GM23338 (cell line): ENCODE results near the gene C8A. TPM values are rescaled to one million over a fixed set of nuclear protein-coding genes. Genes with fewer than 3 reads are reported as not detected.

Experiments
- ATAC-seq: fragments of 200-7000 bp; cut with Tn5 transposase; 3 replicates; pipeline ENCODE4 v1.9.1; 2020
- DNase-seq: peaks from one replicate; pipeline ENCODE4 v3.0.0-alpha.2; 2015; ENCODE audit warnings: low spot score
- H2AFZ ChIP-seq: fragments of 200-600 bp; sonication (generic); 2 replicates; pipeline ENCODE4 v1.8.0; 2016; ENCODE audit warnings: antibody characterized with exemption, mild to moderate bottlenecking, moderate library complexity
- H3F3A ChIP-seq: fragments of 200-600 bp; sonication (generic); replicated peaks from 2 replicates; pipeline ENCODE4 v1.8.0; 2017; ENCODE audit warnings: antibody characterized with exemption, mixed run types, low read depth
- H3K27ac ChIP-seq: fragments of 200-600 bp; sonication (generic); 2 replicates; pipeline ENCODE4 v1.6.1; 2016; ENCODE audit warnings: low read depth
- H3K27me3 ChIP-seq: fragments of 200-600 bp; sonication (generic); 2 replicates; pipeline ENCODE4 v1.8.0; 2016; ENCODE audit warnings: mild to moderate bottlenecking, mixed run types, moderate library complexity; ENCODE audit not compliant: insufficient read depth
- H3K36me3 ChIP-seq: fragments of 200-600 bp; sonication (generic); 2 replicates; pipeline ENCODE4 v1.8.0; 2016; ENCODE audit warnings: mild to moderate bottlenecking; ENCODE audit not compliant: insufficient read depth
- H3K4me1 ChIP-seq: fragments of 200-600 bp; sonication (generic); 2 replicates; pipeline ENCODE4 v1.8.0; 2016; ENCODE audit warnings: mild to moderate bottlenecking, moderate library complexity; ENCODE audit not compliant: insufficient read depth
- H3K4me2 ChIP-seq: fragments of 200-600 bp; sonication (generic); 2 replicates; pipeline ENCODE4 v1.7.1; 2017; ENCODE audit warnings: mixed run types
- H3K4me3 ChIP-seq: fragments of 200-600 bp; sonication (generic); 2 replicates; pipeline ENCODE4 v1.6.1; 2016; ENCODE audit warnings: mixed run types
- H3K79me2 ChIP-seq: fragments of 200-600 bp; sonication (generic); replicated peaks from 2 replicates; pipeline ENCODE4 v1.8.0; 2017; ENCODE audit warnings: mild to moderate bottlenecking; ENCODE audit not compliant: insufficient read depth
- H3K9me2 ChIP-seq: fragments of 200-600 bp; sonication (generic); 2 replicates; pipeline ENCODE4 v1.8.0; 2017; ENCODE audit not compliant: insufficient read depth
- H4K20me1 ChIP-seq: fragments of 200-600 bp; sonication (generic); replicated peaks from 2 replicates; pipeline ENCODE4 v1.8.0; 2017; ENCODE audit warnings: mild to moderate bottlenecking; ENCODE audit not compliant: insufficient read depth
- H3K27ac Mint-ChIP-seq: 2 replicates; pipeline ENCODE4 v1.8.0; 2020; ENCODE audit warnings: inconsistent platforms, mild to moderate bottlenecking, moderate library complexity, mixed read lengths
- H3K27me3 Mint-ChIP-seq: 3 replicates; pipeline ENCODE4 v1.8.0; 2022; ENCODE audit warnings: low read depth, mild to moderate bottlenecking, moderate library complexity, mixed read lengths, inconsistent platforms; ENCODE audit not compliant: insufficient read depth, poor library complexity
- H3K36me3 Mint-ChIP-seq: 3 replicates; pipeline ENCODE4 v1.8.0; 2021; ENCODE audit warnings: low read depth, mild to moderate bottlenecking, inconsistent platforms, moderate library complexity, mixed read lengths
- H3K4me1 Mint-ChIP-seq: 3 replicates; pipeline ENCODE4 v1.8.0; 2020; ENCODE audit warnings: mild to moderate bottlenecking, inconsistent platforms, mixed read lengths
- H3K4me3 Mint-ChIP-seq: 3 replicates; pipeline ENCODE4 v1.8.0; 2021; ENCODE audit warnings: moderate library complexity, mild to moderate bottlenecking, inconsistent platforms, mixed read lengths
- H3K9me3 Mint-ChIP-seq: 3 replicates; pipeline ENCODE4 v1.8.0; 2020; ENCODE audit warnings: moderate library complexity, mild to moderate bottlenecking, inconsistent platforms, mixed read lengths
- EZH2 ChIP-seq: fragments of 200-600 bp; sonication (generic); IDR thresholded peaks from one replicate; pipeline ENCODE4 v1.8.0; 2017; ENCODE audit warnings: antibody characterized with exemption, mild to moderate bottlenecking, low read depth; ENCODE audit not compliant: unreplicated experiment
- EZH2phosphoT487 ChIP-seq: fragments of 200-600 bp; sonication (generic); IDR thresholded peaks from one replicate; pipeline ENCODE4 v1.8.1; 2018; ENCODE audit warnings: antibody characterized with exemption; ENCODE audit not compliant: unreplicated experiment
- NANOG ChIP-seq: IDR thresholded peaks from 2 replicates; pipeline ENCODE4 v1.6.1; 2016; ENCODE audit warnings: antibody characterized with exemption, borderline replicate concordance
- REST ChIP-seq: IDR thresholded peaks from one replicate; pipeline ENCODE4 v1.6.1; 2018; ENCODE audit warnings: antibody characterized with exemption; ENCODE audit not compliant: unreplicated experiment
- STAT1 ChIP-seq: IDR thresholded peaks from one replicate; pipeline ENCODE4 v1.6.1; 2016; ENCODE audit warnings: antibody characterized with exemption; ENCODE audit not compliant: unreplicated experiment
- ZNF331 ChIP-seq: fragments of 250-450 bp; sonication (Bioruptor Pico); IDR thresholded peaks from 2 replicates; pipeline ENCODE4 v1.5.0; 2020; ENCODE audit warnings: low read depth, mild to moderate bottlenecking, moderate library complexity
- ZNF462 ChIP-seq: fragments of 250-450 bp; sonication (Bioruptor Pico); IDR thresholded peaks from 2 replicates; pipeline ENCODE4 v1.5.0; 2020; ENCODE audit warnings: mild to moderate bottlenecking, moderate library complexity
- polyA plus RNA-seq: library from polyadenylated mRNA; unstranded; fragments of >200 nt; fragmentation: Nextera tagmentation; extraction: Ambion mirVana; gene quantifications from 2 replicates; pipeline ENCODE4 v1.2.1, GENCODE V29; 2016
- total RNA-seq: library from RNA; depleted of rRNA; stranded (reverse); fragments of >200 nt; shearing (Covaris generic); gene quantifications from 2 replicates; pipeline ENCODE4 v1.2.3, GENCODE V29; 2014

C8A gene
- total and polyA plus RNA-seq, 2 experiments from 2014 or later, result not detected

- no peaks in the 10 kb centered on the region for H4K20me1 ChIP-seq
- no peaks in the 10 kb centered on the region for H3K79me2 ChIP-seq
- peaks cover 15% of the 10 kb centered on the region for H3K4me1 ChIP-seq
- H3K9me3 Mint-ChIP-seq, result no peaks in the 10 kb centered on the region
- no peak overlapping the region for H3K4me3 ChIP-seq
- no peaks in the 10 kb centered on the region for H3K36me3 Mint-ChIP-seq
- H3K36me3 ChIP-seq, result no peaks in the 10 kb centered on the region
- H3K4me1 Mint-ChIP-seq, result peaks cover 18% of the 10 kb centered on the region
- H3K4me2 ChIP-seq, result no peak overlapping the region
- H3K27ac Mint-ChIP-seq, result no peak overlapping the region
- H3K4me3 Mint-ChIP-seq, result no peak overlapping the region
- ATAC-seq (no peak), DNase-seq (no peak)
- no peaks in the 10 kb centered on the region for H3F3A ChIP-seq
- H2AFZ ChIP-seq, result no peak overlapping the region
- no peaks in the 10 kb centered on the region for H3K27me3 ChIP-seq
- no peak for TF ChIP-seq EZH2phosphoT487
- TF ChIP-seq NANOG, result no peak
- no peak for TF ChIP-seq STAT1
- TF ChIP-seq EZH2, result no peak
- TF ChIP-seq REST, result no peak
- TF ChIP-seq ZNF462, result no peak
- TF ChIP-seq ZNF331 (CRISPR knock-in tag), result no peak
- H3K9me2 ChIP-seq, result no peaks in the 10 kb centered on the region
- no peak overlapping the region for H3K27ac ChIP-seq
- H3K27me3 Mint-ChIP-seq, result no peaks in the 10 kb centered on the region
These were observed 79.0 kb downstream of the C8A start for GRCh38 chr1:56933606-56934005.
